GM18520 (cell line): ENCODE measurements around the gene CELF1.
"Not testable (repeated sequence)": the region's sequence is repeated elsewhere in the genome, so short reads cannot be mapped to it uniquely, and the experiment has no call there.

ENCODE experiments used
- ATAC-seq: cut with Tn5 transposase; IDR thresholded peaks from one replicate; pipeline ENCODE4 v1.9.1; 2021; ENCODE audit not compliant: unreplicated experiment

Gene CELF1

DNA sequence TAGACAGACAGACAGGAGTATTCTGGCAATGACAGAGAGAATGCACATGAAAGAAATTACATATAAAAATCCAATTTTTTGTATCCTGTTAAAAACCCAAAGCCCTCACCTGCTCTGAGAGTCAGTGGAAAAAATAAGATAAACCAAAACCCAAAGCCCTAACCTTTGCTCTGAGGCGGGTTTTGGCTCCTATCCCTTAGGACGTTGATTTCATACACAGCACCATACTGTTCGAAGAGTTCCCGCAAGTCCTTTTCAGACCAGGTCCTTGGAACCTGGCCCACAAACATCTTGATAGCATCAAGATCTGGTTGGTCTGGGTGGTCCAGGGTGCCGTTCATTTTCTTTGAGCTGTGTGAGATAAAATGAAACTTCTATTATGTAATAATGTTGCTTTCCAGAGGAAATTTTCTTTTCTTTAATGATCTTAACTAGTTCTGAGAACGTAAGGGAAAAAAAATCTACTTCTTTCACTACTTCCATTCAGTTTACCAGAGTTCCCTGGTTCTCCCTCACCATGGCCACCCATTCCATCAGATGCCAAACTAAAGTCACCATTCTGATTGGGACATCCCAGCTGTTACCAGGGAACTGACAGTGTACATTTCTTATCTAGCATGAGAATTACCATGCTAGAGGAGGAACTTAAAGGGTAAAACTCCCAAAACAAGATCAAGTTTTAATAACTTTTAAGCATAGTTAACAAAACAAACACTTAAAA lies 64.1 kb downstream of the CELF1 start:
- ATAC-seq = no peak

GRCh38 chr11:47488111-47488510 lies 64.8 kb downstream of the CELF1 start:
- ATAC-seq = no peak

GRCh38 chr11:47487421-47487820 lies 65.5 kb downstream of the CELF1 start:
- ATAC-seq = no peak

- ATAC-seq = no peak
These were observed 67.8 kb downstream of the CELF1 start for GRCh38 chr11:47485107-47485506.

GRCh38 chr11:47483457-47483856 lies 69.5 kb downstream of the CELF1 start:
- ATAC-seq = no peak

- no peak for ATAC-seq
These were observed 72.2 kb downstream of the CELF1 start for GRCh38 chr11:47480762-47481161.

DNA sequence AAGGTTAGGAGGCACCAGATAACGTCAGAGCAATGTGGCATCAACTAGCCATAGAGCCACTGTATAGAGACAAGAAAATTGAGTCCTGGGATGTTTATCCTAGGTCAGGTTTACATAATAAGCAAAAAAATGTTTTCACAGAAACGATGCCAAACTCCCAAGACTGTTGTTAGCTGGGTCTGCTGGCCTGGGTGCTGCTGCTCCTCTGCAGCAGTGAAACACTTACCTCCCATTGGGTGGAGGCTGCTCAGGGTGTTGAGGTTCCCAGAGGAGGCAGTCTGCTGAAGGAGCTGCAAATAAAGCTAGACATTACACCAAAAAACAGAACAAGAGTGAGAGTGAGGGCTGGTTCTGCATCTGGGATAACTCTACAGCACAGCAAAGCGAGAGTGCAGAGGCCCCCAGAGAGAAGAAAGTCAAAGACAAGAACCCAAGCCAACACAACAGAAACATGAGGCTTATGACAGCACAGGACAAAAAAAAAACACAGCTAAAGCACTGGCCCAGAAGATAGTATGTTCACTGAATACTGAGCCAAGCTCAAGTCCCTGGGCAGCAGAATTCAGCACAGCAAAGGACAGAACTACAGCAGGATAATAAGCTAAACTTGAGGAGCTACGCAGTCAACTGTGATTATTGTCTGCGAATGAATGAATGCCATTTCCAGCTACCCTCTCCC lies 74.1 kb downstream of the CELF1 start:
- no peak for ATAC-seq

- no peak for ATAC-seq
These were observed 75.2 kb downstream of the CELF1 start for GRCh38 chr11:47477753-47478152.

DNA sequence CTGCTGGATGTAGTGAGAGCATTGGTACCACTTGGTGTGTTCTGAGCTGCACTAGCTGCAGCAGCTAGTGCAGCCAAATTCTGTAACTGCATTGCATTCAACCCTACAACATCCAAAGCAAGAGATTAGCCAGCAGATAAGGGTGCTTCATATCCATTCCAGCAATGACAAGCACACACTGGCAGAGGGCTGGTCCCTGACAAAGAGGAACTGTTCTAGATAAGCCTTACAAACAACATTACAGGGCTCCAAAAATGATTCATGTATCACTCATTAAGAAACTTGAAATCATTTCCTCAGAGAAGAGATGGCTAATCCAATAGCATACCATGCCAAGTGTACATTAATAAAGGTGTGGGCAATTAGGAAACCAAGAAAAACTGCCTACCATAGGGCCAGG lies 75.6 kb downstream of the CELF1 start:
- ATAC-seq = no peak

GRCh38 chr11:47470671-47471070 lies 82.3 kb downstream of the CELF1 start:
- no peak for ATAC-seq

DNA sequence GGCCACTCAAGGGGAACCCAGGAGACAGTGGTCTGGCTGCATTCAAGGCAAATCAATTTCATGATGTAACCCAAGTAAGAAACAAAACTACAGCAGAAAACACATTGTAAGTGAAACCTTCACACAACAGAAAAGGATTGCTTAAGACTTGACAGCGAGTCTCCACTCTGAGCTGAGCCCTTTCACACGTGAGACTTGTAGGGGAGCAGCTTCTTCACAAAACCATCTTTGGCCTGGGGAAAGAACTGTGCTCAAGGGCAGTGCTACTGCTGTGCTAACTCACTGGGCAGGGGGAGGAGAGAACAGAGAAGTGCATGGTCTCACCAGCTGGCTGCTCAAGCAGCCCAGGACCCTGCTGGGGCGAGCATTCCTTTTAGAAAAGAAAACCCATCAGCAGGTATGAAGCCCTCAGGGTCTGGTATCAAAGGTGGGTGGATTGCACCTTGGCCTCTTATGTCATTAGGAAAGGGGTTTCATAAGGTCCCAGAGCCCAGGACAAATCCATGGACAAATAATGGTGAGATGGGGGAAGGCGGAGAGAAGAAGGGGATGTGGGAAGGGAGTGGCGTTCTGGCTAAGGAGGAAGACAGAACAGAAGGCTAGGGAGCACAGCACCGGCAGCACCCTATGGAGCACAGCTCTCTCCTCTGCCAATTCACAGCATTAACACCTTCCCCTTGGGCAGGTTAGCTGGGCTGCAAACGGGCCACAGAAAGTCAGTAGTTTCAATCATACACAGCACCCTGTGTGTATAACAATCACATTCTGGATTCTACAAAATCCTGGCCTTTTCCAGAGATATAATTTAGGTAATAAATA lies 83.4 kb downstream of the CELF1 start:
- no peak for ATAC-seq

- no peak for ATAC-seq
These were observed 84.2 kb downstream of the CELF1 start for GRCh38 chr11:47468598-47469214.

- ATAC-seq = no peak
These were observed 85.6 kb downstream of the CELF1 start for GRCh38 chr11:47467357-47467756.

DNA sequence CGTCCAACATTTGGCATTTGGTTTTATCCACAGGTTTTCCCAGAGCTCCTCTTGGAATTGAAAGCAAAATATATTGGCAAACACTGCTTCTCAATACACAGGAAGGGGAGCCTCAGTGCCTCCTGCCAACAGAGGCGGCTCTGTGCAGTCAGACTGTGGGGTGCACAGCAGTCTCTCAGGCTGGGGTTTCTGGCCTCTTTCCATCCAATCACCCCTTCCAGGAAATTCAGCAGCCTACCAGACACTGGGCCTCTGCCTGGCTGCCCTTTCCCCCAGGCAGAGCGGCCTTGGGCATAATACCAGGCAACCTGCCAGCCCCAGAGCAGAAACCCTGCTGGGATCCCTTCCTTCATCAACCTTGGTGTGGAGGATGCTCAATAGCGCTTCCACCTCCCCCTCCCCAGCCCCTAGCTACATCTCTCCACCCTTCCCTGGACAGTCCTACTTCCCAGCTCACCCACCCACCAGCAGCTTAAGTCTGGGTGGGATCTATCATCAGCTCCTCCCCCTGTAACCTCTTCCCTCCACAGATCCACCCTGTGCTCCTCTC lies 86.2 kb downstream of the CELF1 start:
- no peak for ATAC-seq

DNA sequence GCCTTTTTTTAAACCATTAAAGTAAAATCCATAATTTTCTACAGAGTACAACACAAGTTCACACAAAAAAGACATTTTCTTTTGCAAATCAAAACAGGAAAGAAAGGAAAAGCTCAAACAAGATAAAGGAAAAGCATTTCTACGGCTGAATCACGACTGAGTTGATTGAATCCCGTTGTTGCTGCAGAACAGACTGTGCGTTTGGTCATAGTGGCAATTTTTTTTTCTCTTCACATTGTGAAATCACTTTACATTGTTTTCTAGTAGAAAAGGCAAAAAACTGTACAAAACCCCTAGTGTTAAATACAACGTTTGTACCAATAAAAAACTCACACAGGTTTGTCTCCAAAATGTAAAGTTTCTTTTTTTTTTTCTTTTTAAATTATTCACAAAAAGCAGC lies 86.7 kb downstream of the CELF1 start:
- no peak for ATAC-seq

DNA sequence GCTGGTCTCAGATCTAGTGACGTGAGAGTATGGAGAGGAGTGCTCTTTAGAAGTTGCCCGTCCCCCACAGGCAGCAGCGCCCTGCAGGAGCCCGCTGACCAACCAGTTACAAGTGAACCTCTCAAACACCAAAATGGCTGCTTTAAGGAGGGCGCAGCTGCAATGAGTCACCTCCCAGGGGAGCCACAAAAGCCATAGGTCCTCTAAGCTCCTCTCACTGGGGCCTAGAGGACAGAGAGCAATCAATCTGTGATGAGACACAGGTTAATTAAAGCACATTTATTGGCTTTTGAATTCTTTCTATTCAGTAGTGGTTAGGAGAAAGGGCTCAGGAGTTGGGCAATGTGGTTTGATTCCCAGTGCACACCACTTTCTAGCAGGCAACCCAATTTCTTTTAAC lies 88.4 kb downstream of the CELF1 start:
- no peak for ATAC-seq

- no peak for ATAC-seq
These were observed 91.1 kb downstream of the CELF1 start for GRCh38 chr11:47461876-47462275.

- ATAC-seq = no peak
These were observed 92.2 kb downstream of the CELF1 start for GRCh38 chr11:47460571-47461235.

- not testable (repeated sequence) for ATAC-seq
These were observed 98.7 kb downstream of the CELF1 start for GRCh38 chr11:47454258-47454671.

- no peak for ATAC-seq
These were observed 99.6 kb downstream of the CELF1 start for GRCh38 chr11:47453365-47453764.

DNA sequence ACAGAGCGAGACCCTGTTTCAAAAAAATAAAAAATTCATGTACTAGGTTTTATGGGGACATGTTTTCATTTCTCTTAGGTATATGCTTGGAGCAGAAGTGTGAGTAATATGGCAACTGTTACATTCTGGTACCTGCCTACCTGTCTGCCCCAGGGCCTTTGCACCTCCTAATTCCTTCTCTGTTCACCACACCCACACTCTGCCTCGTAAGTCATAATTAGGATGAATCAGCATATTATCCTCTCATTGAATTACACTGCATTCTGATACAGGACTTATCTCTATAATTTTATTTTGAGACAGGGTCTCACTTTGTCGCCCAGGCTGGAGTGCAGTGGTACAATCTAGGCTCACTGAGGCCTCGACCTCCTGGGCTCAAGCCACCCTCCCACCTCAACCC lies 100.9 kb downstream of the CELF1 start:
- no peak for ATAC-seq
